AG20443 (cell line): ENCODE data around the gene ZFP36.

Source experiments
- DNase-seq: peaks from one replicate; pipeline ENCODE4 v3.0.0; 2012; ENCODE audit warnings: low spot score, mixed read lengths

Gene ZFP36

DNA sequence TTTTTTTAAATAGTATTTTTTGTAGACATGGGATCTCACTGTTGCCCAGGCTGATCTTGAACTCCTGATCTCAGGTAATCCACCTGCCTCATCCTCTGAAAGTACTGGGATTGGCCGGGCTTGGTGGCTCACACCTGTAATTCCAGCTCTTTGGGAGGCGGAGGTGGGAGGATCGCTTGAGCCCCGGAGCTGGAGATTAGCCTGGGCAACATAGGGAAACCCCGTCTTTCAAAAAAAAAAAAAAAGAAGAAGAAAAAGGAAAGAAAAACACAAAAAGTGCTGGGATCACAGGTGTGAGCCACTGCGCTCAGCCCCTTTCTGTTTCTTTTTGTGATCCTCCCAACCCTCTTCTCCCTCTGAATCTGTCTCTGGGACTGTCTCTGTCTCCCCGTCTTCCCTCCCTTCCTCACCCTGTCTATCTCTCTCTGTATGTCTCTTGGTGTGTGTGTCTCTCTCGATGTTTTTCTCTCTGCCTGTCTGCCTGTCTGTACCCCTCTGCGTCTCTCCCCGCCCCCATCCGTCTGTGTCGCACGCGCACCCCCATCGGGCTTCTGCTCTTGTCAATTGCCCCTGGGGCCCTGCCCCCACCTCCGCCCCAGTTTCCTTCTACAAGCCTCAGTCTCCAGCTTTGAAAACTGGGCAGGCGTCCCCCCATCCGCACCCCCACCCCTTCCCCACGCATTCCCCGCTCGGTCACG, 540 bp upstream of the ZFP36 start:
- DNase-seq: no peak

DNA sequence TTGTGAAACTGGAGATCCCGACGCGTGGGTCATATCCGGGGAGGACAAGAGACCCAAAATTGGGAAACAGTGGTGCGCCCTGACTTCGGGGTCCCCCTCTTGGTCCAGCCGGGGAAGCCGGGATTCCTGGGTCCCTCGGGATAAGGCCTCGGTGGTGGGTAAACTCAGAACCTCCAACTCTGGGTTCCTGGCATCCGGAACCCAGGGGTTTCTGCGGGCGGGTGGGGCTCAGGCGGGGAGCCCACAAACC, 688 bp downstream of the ZFP36 start:
- no peak for DNase-seq

DNA sequence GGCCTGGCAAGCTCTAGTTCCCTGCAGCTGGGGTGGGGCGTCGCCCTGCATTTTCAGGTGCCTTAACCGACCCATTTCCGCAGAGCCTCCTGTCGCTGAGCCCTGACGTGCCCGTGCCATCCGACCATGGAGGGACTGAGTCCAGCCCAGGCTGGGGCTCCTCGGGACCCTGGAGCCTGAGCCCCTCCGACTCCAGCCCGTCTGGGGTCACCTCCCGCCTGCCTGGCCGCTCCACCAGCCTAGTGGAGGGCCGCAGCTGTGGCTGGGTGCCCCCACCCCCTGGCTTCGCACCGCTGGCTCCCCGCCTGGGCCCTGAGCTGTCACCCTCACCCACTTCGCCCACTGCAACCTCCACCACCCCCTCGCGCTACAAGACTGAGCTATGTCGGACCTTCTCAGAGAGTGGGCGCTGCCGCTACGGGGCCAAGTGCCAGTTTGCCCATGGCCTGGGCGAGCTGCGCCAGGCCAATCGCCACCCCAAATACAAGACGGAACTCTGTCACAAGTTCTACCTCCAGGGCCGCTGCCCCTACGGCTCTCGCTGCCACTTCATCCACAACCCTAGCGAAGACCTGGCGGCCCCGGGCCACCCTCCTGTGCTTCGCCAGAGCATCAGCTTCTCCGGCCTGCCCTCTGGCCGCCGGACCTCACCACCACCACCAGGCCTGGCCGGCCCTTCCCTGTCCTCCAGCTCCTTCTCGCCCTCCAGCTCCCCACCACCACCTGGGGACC, 1.2 kb downstream of the ZFP36 start:
- no peak for DNase-seq

- no peak for DNase-seq
These were observed 2.0 kb downstream of the ZFP36 start for GRCh38 chr19:39408392-39409207.

- peak; percentile 66 for DNase-seq
These were observed 2.8 kb downstream of the ZFP36 start for GRCh38 chr19:39409208-39410016.

DNA sequence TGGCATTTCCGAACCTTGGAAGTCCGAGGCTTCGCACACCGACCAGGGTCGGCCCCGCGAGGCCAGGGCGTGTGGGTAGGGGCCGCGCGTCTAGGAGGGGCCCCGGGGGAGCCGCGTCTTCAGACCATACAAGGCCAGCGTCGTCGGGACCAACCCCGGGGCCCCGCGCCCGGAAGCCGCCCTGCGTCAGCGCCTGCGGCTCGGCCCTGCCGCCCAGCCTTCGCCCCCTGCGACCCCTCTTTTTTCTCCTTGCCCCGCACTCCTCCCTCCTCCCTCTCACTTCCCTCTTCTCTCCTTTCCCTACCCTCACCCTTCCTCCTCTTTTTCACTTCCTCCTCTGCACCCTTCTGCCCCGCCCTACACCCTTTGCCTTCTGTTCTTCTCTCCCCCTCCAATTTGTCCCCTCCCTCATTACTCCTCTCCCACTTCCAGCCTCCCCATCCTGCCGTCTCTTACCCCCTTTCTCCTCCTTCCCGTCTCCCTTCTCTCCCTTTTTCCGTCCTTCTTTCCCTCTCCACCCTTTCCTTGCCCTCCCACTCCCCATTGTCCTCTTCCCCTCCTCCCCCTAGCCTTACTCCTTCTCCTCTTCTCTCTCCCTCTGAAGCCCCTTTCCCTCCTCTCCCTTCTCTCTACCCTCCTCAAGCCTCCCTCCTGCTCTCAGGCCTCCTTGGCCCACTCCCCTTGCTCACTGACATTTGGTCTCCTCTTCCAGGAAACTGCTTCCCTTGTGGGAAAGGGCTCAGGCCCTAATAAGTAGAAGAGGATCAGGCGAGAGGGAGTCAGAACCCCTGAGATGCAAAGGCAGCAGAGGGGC, 3.6 kb downstream of the ZFP36 start:
- peak; percentile 51 for DNase-seq

- no peak for DNase-seq
These were observed 4.1 kb downstream of the ZFP36 start for GRCh38 chr19:39410831-39411080.

- no peak for DNase-seq
These were observed 4.6 kb downstream of the ZFP36 start for GRCh38 chr19:39411081-39411831.

DNA sequence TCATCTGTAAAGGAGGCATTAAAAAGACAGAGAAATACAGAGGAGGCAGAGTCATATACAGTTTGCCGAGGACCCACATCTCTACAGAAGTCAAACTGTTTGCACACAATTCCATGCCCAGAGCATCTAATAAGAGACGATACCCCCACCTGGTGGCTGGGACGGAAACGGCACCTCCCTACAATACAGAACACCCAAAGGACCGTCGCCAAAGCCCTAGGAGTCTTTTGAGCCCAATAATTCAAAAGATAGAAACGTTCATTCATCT, 5.1 kb downstream of the ZFP36 start:
- DNase-seq: peak; percentile 64

DNA sequence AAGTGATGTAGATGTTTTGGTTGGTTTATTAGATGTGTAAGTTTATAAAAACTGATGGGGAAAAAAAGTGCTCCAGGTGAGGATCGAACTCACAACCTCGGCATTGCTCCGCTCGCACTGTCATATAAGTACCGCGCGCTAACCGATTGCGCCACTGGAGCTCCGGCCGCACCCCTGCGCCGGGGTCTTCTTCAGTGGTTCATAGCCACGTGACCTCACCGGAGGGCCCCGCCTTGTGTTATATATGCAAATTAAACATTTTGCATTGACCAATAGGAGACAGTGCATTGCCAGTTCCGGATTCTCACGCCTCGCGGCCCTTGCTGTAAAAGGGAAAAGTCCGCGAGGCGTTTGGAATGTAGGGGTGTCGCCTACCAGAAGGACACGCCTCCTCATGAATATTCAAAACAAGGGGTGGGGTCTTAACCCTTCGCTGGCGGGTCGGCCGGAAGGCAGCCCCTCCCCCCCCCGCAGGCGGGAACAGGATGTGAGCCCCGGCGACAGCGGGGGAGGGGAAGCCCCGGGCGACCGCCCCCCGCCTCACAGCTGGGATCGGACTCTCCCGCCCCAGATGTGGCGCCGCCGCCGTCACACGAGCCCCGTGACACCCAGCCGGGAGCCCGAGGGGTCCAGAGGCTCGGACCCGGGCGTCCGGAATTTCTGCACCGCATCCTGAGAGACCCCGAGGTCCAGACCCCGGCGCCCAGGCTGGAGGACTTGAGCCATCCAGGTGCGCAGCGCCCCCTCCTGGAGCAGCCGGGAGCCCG, 5.6 kb downstream of the ZFP36 start, which contains the start of gene PLEKHG2:
TSS of gene PLEKHG2 (plus strand) at position 570 of the 767 bp plus-strand sequence. CDS start 1,418 bp downstream, outside the sequence.
- peak; percentile 94 for DNase-seq

GRCh38 chr19:39412867-39413271, 6.2 kb downstream of the ZFP36 start:
- no peak for DNase-seq

- peak; percentile 68 for DNase-seq
These were observed 6.7 kb downstream of the ZFP36 start for GRCh38 chr19:39413272-39413910.

DNA sequence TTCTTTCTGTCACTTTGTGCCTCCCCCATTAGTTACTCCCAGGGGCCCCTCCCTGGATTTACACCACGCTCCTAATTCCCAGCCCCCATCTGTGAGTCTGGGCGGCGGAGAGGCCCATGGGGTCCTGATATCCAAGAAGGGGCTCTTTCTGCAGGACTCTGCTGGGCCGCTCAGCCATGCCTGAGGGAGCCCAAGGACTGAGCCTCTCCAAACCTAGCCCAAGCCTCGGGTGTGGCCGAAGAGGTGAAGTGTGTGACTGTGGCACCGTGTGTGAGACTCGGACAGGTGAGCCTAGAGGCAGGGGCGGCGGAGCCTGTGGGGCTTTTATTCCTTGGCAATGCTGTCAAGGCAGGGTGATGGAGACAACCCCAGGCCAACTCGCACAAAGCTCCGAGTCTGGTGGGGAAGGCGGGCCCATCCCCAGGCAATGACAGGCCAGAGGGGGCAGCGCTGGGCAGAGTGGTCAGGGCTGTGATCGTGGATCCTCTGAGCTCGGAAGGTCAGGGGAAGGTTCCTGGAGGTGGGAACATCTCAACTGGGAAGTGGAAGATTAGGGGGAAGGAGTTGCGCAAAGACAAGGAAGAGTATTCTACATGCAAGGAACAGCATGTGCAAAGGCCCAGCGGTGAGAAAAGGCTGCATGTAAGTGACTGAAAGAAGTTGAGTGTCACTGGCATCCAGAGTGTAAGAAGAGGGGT, 7.4 kb downstream of the ZFP36 start:
- DNase-seq: peak; percentile 55

DNA sequence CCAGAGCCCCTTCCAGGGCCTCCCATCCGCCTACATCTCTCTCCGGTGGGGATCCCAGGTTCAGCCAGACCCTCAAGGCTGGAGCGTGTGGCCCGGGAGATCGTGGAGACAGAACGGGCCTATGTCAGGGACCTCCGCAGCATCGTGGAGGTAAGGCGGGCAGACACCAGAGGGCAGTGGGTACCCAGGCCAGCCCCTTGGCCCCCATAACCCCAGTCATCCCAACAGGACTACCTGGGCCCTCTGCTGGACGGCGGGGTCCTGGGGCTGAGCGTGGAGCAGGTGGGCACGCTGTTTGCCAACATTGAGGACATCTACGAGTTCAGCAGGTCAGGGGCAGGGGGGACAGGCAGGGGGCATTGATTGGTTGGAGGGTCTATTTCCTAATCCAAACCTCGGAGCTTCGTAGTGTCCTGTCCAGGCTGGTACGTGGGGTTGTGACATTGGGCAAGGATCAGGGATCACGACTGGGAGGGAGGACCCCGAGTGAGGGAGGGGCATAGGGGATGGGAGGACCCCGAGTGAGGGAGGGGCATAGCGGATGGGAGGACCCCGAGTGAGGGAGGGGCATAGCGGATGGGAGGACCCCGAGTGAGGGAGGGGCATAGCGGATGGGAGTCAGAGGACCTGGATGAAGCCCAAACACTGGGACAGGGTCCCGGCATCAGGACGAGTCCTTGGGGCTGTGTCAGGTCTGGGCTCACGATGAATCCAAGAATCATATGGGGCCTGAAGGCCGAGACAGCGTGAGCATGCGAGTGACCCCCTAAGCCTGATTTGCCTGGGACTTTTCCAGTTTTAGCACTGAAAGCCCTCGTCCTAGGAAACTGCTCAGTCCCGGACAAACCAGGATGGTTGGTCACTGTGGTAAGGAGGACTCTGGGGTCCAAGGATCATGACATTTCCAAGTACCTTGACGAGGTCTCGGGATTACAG, 8.7 kb downstream of the ZFP36 start:
- no peak for DNase-seq

DNA sequence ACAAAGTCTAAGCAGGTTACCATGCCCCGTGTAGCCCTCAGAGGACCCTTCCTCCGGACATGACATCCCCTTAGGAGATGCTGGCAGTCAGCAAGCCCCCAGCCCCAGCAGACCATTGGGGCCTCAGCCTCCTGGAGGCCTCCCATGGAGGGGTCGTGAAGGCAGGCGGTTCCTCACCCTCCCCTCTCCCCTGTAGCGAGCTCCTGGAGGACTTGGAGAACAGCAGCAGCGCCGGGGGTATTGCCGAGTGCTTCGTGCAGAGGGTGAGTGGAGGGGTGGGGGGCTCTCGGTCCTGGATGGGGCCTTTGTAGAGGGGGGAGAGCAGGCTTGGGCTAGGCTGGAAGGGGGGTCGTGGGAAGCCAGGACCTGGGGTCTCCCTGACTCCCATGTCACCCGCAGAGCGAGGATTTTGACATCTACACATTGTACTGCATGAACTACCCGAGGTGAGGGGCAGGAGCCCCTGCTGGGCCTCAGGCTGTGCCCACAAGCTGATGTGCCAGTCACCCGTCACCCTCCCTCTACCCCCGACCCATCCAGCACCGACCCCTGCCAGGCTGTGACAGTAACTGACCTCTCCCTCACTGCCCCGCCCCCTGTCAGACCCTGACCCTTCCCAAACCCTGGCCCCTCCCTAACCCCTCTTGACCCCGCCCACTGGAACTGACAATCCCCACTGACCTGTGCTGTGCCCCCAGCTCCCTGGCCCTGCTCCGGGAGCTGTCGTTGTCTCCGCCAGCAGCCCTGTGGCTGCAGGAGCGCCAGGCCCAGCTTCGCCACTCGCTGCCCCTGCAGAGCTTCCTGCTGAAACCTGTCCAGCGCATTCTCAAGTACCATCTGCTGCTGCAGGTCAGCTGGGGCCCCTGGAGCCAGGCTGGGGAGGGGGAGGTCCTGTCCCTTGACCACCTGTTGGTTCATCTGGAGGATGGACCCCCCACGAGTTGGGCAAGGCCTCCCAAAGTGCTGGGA, 9.8 kb downstream of the ZFP36 start:
- DNase-seq: no peak

- DNase-seq: no peak
These were observed 11.0 kb downstream of the ZFP36 start for GRCh38 chr19:39417463-39418181.
